B cell (primary cell): Measurements from ENCODE around the gene CENPX. TPM values are rescaled to one million over a fixed set of nuclear protein-coding genes. Genes with fewer than 3 reads are reported as not detected.

Experiments
- ATAC-seq: fragments of 200-7000 bp; cut with Tn5 transposase; one replicate; pipeline ENCODE4 v1.10.0; 2021; ENCODE audit warnings: low read depth, mild to moderate bottlenecking, moderate number of reproducible peaks, moderate library complexity
- CTCF ChIA-PET: fragments of 350-600 bp; sonication (Branson Sonifier 250); formaldehyde crosslinking; loops from one replicate; lab custom pipeline; 2021; ENCODE audit warnings: antibody characterized with exemption, inconsistent platforms; lab: Charles Lee
- POLR2A ChIA-PET: fragments of 350-600 bp; sonication (Branson Sonifier 250); formaldehyde crosslinking; loops from one replicate; lab custom pipeline; 2021; ENCODE audit warnings: antibody characterized with exemption; lab: Charles Lee
- DNase-seq: peaks from one replicate; pipeline ENCODE4 v3.0.0; 2013
- H2AFZ ChIP-seq: 2 replicates; pipeline ENCODE4 v1.6.1; 2012; ENCODE audit warnings: mild to moderate bottlenecking, low read depth, low read length; ENCODE audit not compliant: insufficient read depth, poor library complexity, severe bottlenecking
- H3K27ac ChIP-seq, 2 donors: 1 replicate in 1 of 2; 2 replicates in 1 of 2; pipeline ENCODE4 v1.5.1; 2012 to 2013; ENCODE audit warnings: low read length in 2 of 2, mild to moderate bottlenecking in 2 of 2, moderate library complexity in 1 of 2
- H3K27me3 ChIP-seq, 4 experiments: fragments of 200-600 bp in 1 of 4; sonication (generic) in 1 of 4; replicated peaks in 1 of 4; 1 replicate in 2 of 4; 2 replicates in 2 of 4; pipeline versions ENCODE4 v1.6.1 to v1.7.0; 2013 to 2016; ENCODE audit warnings: low read length in 3 of 4, mild to moderate bottlenecking in 2 of 4, mixed read lengths in 1 of 4, moderate library complexity in 1 of 4; ENCODE audit not compliant: insufficient read depth in 4 of 4, control insufficient read depth in 3 of 4; ENCODE audit errors: control extremely low read depth in 1 of 4
- H3K36me3 ChIP-seq, 2 experiments: replicated peaks in 1 of 2; 1 replicate in 1 of 2; 2 replicates in 1 of 2; pipeline versions ENCODE4 v1.6.1 to v1.7.1; 2013; ENCODE audit warnings: low read length in 1 of 2; ENCODE audit not compliant: insufficient read depth in 2 of 2, control insufficient read depth in 1 of 2; ENCODE audit errors: control extremely low read depth in 1 of 2, extremely low read depth in 1 of 2
- H3K4me1 ChIP-seq, 2 donors: fragments of 200-600 bp in 1 of 2; sonication (generic) in 1 of 2; 1 replicate in 1 of 2; 2 replicates in 1 of 2; pipeline versions ENCODE4 v1.5.1 to v1.6.1; 2013 to 2017; ENCODE audit warnings: low read length in 2 of 2; ENCODE audit not compliant: control insufficient read depth in 2 of 2, insufficient read depth in 2 of 2
- H3K4me2 ChIP-seq: replicated peaks from 2 replicates; pipeline ENCODE3; 2012; ENCODE audit warnings: mild to moderate bottlenecking, low read depth, low read length; ENCODE audit not compliant: poor library complexity, severe bottlenecking
- H3K4me3 ChIP-seq, 5 experiments: fragments of 200-600 bp in 1 of 5; sonication (generic) in 1 of 5; 1 replicate in 3 of 5; 2 replicates in 2 of 5; pipeline versions ENCODE4 v1.5.1 to v1.7.0; 2011 to 2016; ENCODE audit warnings: low read length in 4 of 5, mild to moderate bottlenecking in 4 of 5, low read depth in 2 of 5, control low read depth in 1 of 5, moderate library complexity in 1 of 5; ENCODE audit not compliant: insufficient read depth in 1 of 5; ENCODE audit errors: control extremely low read depth in 1 of 5, extremely low read depth in 1 of 5
- H3K79me2 ChIP-seq: fragments of 200-600 bp; sonication (generic); one replicate; pipeline ENCODE4 v1.6.0; 2016; ENCODE audit warnings: low read length; ENCODE audit not compliant: control insufficient read depth, insufficient read depth
- H3K9ac ChIP-seq: fragments of 200-600 bp; sonication (generic); 2 replicates; pipeline ENCODE4 v1.6.1; 2017; ENCODE audit warnings: mild to moderate bottlenecking, low read length, moderate library complexity
- H3K9me3 ChIP-seq, 3 donors: one replicate each; pipeline versions ENCODE4 v1.6.1 to v1.7.1; 2013; ENCODE audit warnings: low read length in 2 of 3; ENCODE audit not compliant: control insufficient read depth in 2 of 3, insufficient read depth in 1 of 3; ENCODE audit errors: control extremely low read depth in 1 of 3
- H4K20me1 ChIP-seq: 2 replicates; pipeline ENCODE4 v1.6.0; 2012; ENCODE audit warnings: mild to moderate bottlenecking, low read length; ENCODE audit not compliant: insufficient read depth, control insufficient read depth, poor library complexity, severe bottlenecking
- H3K27ac Mint-ChIP-seq: one replicate; pipeline ENCODE4 v1.8.0; 2021; ENCODE audit warnings: mixed read lengths
- H3K27me3 Mint-ChIP-seq: one replicate; pipeline ENCODE4 v1.8.0; 2021; ENCODE audit warnings: mixed read lengths
- H3K4me1 Mint-ChIP-seq: one replicate; pipeline ENCODE4 v1.8.0; 2021; ENCODE audit warnings: mixed read lengths
- H3K4me3 Mint-ChIP-seq: one replicate; pipeline ENCODE4 v1.8.0; 2021; ENCODE audit warnings: mixed read lengths
- H3K9me3 Mint-ChIP-seq: one replicate; pipeline ENCODE4 v1.8.0; 2022; ENCODE audit warnings: mixed read lengths; ENCODE audit not compliant: insufficient read depth
- CTCF ChIP-seq: fragments of 200-600 bp; IDR thresholded peaks from one replicate; pipeline ENCODE4 v1.8.0; 2022; ENCODE audit warnings: antibody characterized with exemption, mild to moderate bottlenecking
- EZH2 ChIP-seq: IDR thresholded peaks from 2 replicates; pipeline ENCODE4 v1.6.1; 2012; ENCODE audit warnings: borderline replicate concordance, low read depth, mild to moderate bottlenecking, moderate library complexity, low read length; ENCODE audit not compliant: insufficient read depth, poor library complexity, severe bottlenecking
- WGBS: methylation state at CpG from one replicate; pipeline ENCODE4 v1.1.5; 2013; ENCODE audit warnings: missing lambda C conversion rate; ENCODE audit not compliant: insufficient coverage; 5-methylcytosine and 5-hydroxymethylcytosine counted together
- intact Hi-C: fragments of 100-400 bp; cut with micrococcal nuclease; formaldehyde crosslinking; loops from one replicate; pipeline ENCODE4 v1.10.0; 2022
- polyA plus RNA-seq: library from polyadenylated mRNA; depleted of rRNA; stranded (reverse); fragments of >200 nt; gene quantifications from 2 replicates; pipeline ENCODE4 v1.2.3, GENCODE V29; 2012
- total RNA-seq, 2 donors: library from RNA; stranded (reverse); fragments of 120-200 nt in 1 of 2; gene quantifications; 1 replicate in 1 of 2; 2 replicates in 1 of 2; pipeline versions ENCODE4 v1.2.3 to v1.2.4, GENCODE V29; 2013 to 2022

Gene CENPX
- total and polyA plus RNA-seq, 2 donors (not counting 1 experiment from before 2014, with no cell fraction given), result 37.0 to 40.1 TPM

GRCh38 chr17:82047379-82047778 is 24.7 kb upstream of the CENPX start:
- H3K4me3 ChIP-seq, result no peak overlapping the region
- no peak overlapping the region for H3K27ac Mint-ChIP-seq
- CTCF ChIA-PET, result no interaction called here

GRCh38 chr17:82046903-82047302 is 24.2 kb upstream of the CENPX start:
- no peak overlapping the region for H3K4me3 ChIP-seq
- no peak overlapping the region for H3K4me2 ChIP-seq
- ChIA-PET POLR2A (no interaction called here), CTCF (no interaction called here)
- DNase-seq (no peak), ATAC-seq (no peak)
- H3K36me3 ChIP-seq, result peaks cover 0 to 2% of the 10 kb centered on the region in 2 experiments
- peaks cover 9% of the 10 kb centered on the region for H3K79me2 ChIP-seq
- Mint-ChIP-seq H3K9me3 (no peaks in the 10 kb centered on the region), H3K4me1 (peaks cover 10% of the 10 kb centered on the region), H3K4me3 (no peak overlapping the region), H3K27me3 (no peaks in the 10 kb centered on the region), H3K27ac (no peak overlapping the region)
- H4K20me1 ChIP-seq, result no peaks in the 10 kb centered on the region
- intact Hi-C loops, result no loop called here
- TF ChIP-seq CTCF (no peak), EZH2 (no peak)
- H3K27me3 ChIP-seq, result no peaks in the 10 kb centered on the region
- H3K27ac ChIP-seq, result no peak overlapping the region
- H3K9ac ChIP-seq, result no peak overlapping the region
- H3K4me1 ChIP-seq, result peaks cover 9 to 14% of the 10 kb centered on the region in 2 donors
- no peak overlapping the region for H2AFZ ChIP-seq
- WGBS, result 97% methylated on average over 21 of the region's 21 CpGs
- H3K9me3 ChIP-seq, result no peaks in the 10 kb centered on the region

More at GRCh38 chr17:82047379-82047778, 24.7 kb upstream of the CENPX start:
- ATAC-seq, result no peak
- H3K9me3 ChIP-seq, result no peaks in the 10 kb centered on the region
- H3K4me1 ChIP-seq, result peaks cover 12 to 17% of the 10 kb centered on the region in 2 donors
- no peak overlapping the region for H3K4me2 ChIP-seq
- Mint-ChIP-seq H3K27me3 (no peaks in the 10 kb centered on the region), H3K4me1 (peaks cover 10% of the 10 kb centered on the region), H3K9me3 (no peaks in the 10 kb centered on the region), H3K4me3 (peak overlapping the region; percentile 7)
- H3K36me3 ChIP-seq, result peaks cover 0 to 2% of the 10 kb centered on the region in 2 experiments
- no peak for DNase-seq
- H3K27me3 ChIP-seq, result no peaks in the 10 kb centered on the region
- peaks cover 12% of the 10 kb centered on the region for H3K79me2 ChIP-seq
- 90% methylated on average over 19 of the region's 24 CpGs for WGBS
- intact Hi-C loops, result no loop called here
- H3K27ac ChIP-seq, result no peak overlapping the region
- TF ChIP-seq EZH2, result no peak
- TF ChIP-seq CTCF, result no peak
- no peak overlapping the region for H3K9ac ChIP-seq
- no peak overlapping the region for H2AFZ ChIP-seq
- peaks cover 4% of the 10 kb centered on the region for H4K20me1 ChIP-seq
- POLR2A ChIA-PET, result no interaction called here
